DMS79 (cell line): ENCODE results near the gene TYK2.
A peak's percentile ranks its signal among the peaks of the same experiment; 100 is the strongest.
"Not testable (repeated sequence)": the region's sequence is repeated elsewhere in the genome, so short reads cannot be mapped to it uniquely, and the experiment has no call there.

Source experiments
- DNase-seq: peaks from one replicate; lab custom pipeline; 2025; lab: John Stamatoyannopoulos, UW

TYK2 gene

DNA sequence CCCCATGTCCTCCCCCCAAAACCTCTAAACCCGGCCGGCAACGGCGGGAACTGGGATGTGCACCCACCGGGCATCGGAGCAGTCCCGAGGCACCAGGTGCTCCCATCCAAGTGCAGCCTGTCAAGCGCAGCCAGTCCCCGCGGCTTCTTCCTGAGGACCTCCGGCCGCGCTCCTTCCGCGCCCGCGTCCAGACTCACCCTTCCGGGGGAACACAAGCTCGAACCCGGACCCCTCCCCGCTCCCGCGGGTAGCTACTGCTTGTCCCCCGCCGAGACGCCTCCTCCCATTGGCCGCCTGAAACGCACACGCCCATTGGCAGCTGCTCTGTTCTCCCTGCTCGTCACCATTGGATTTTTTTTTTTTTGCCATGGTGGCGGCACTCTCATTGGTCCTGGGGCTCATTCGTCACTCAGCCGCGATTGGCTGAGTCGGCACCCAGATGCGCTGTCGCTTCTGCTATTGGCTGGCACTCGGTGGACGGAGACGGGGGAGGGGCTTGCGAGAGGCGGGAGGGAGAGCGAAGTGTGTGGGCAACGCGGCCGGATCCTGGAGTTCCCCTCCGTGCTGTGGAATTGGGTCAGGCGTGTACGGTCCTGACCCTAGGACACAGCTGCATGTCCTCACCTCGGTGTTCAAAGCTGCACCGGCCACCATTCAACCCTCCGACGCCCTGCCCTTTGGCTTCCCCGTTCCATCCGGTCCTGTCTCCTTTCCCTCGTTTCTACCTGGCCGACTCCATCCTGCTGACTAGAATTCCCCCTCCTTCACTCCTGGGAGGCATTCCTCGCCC, at the start of gene TYK2:
TYK2 (minus strand) TSS at position 260 of the 790 bp plus-strand sequence. CDS start 2,166 bp downstream, outside the sequence.
- DNase-seq = peak; percentile 98

DNA sequence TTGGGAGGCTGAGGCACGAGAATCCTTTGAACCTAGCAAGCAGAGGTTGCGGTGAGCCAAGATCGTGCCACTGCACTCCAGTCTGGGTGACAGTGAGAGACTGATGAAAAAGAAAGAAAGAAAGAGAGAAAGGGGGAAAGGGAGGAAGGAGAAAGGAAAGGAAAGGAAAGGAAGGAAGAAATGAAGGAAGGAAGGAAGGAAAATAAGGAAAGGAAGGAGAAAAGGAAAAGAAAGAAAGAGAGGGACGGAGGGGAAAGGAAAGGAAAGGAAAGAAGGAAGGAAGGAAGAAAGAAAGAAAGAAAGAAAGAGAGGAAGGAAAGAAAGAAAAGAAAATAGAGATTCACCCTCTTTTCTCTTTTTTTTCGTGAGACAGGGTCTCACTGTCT, 48.6 kb upstream of the TYK2 start:
- DNase-seq = no peak

DNA sequence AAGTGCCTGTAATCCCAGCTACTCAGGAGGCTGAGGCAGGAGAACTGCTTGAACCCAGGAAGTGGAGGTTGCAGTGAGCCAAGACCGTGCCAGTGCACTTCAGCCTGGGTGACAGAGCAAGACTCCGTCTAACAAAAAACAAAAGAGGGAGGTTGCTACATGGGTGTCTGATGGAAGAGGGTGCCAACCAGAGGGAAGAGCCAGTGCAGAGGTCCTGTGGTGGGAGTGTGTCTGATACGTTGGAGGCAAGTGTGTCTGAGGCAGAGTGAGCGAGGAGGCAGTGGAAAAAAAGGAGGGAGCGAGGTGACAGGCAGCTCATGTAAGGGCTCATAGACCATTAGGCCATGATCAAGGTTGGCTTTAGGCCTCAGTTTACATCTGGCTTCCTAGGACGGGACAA, 46.8 kb upstream of the TYK2 start:
- no peak for DNase-seq

- peak; percentile 31 for DNase-seq
Observed at GRCh38 chr19:10424011-10424637, 43.8 kb upstream of the TYK2 start.

- DNase-seq = no peak
Observed at GRCh38 chr19:10422846-10423245, 42.5 kb upstream of the TYK2 start.

GRCh38 chr19:10422046-10422461, 41.7 kb upstream of the TYK2 start:
- no peak for DNase-seq

DNA sequence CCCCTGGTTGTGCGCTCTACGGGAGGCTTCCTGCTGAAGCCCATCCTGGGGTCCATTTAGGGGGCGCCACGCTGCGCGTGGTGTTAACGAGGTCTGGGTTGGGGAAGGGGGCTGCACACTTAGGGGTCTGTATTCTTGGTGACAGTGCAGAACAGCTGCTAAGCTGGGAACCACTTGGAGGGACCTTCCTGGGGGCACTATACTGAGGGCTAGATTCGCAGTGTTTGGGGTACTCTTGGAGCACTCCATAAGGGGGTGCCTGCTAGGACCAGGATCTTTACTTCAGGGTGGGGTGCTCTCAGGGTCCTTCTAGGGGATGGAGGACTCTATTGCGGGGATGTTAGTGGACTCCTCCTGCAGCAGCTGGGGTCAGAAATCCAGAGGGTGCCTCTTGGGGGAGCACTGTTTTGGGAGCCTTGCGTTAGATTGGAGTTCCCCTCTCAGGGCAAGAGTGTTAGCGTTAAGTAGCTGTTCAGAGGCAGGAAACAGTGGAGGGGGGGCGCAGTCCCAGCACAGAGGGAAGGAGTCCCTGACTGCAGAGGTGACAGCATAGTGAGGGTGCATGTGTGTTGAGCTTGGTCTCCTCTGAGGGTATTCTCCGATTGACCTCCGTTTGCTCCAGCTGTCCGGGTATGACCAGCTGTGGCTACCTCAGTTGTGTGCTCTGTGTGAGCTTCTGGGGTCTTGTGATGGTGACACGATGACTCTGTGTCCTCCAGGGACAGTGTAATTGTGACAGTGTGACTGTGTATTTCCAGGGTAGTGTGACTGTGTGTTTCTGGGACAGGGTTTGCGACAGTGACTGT, 41.1 kb upstream of the TYK2 start:
- no peak for DNase-seq

DNA sequence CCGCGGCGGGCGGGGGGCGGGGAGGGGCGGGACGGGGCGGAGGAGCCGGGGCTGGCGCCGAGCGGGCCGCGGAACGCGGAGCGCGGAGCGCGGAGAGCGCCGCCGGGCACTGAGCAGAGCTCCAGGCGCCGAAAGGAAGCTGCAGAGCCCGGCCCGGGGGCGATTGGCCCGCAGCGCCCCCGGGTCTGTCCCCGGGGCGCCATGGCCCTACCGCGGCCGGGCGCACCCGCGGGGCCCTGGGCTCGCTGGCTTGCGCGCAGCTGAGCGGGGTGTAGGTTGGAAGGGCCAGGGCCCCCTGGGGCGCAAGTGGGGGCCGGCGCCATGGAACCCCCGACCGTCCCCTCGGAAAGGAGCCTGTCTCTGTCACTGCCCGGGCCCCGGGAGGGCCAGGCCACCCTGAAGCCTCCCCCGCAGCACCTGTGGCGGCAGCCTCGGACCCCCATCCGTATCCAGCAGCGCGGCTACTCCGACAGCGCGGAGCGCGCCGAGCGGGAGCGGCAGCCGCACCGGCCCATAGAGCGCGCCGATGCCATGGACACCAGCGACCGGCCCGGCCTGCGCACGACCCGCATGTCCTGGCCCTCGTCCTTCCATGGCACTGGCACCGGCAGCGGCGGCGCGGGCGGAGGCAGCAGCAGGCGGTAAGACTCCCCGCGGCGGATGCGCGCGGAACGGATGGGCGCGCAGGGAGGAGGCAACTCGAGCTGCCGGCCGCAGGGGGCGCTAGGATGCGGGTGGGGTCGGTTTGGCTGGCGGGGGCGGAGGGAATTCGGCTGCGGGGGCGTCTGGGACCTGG, 40.3 kb upstream of the TYK2 start, which contains the start of gene PDE4A:
PDE4A (plus strand) TSS at position 95 of the 796 bp plus-strand sequence; CDS start at position 322, 227 bp downstream.
- DNase-seq = no peak

GRCh38 chr19:10419646-10420443, 39.5 kb upstream of the TYK2 start:
- no peak for DNase-seq

DNA sequence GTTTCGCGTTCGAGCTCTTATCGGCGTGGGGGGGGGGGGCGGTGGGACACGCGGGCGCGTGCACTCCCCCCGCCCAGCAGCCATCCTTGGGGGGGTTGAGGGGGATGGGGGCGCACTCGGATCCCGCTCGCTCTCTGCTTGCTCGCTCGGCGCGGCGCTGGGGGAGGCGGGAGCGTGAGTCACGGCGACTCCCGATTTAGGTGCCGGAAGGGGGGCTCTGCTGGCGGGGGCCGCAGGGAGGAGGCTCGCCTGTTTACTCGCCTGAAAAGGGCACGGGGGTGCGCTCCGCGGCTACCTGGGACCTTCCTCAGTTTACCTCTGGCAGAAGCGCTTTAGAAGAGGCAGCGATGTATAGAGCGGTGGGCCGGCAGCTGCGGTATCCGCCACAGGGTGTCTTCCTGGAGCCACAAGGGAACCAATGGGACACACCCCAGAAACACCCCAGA, 38.9 kb upstream of the TYK2 start:
- DNase-seq = no peak

GRCh38 chr19:10418485-10419199, 38.3 kb upstream of the TYK2 start:
- no peak for DNase-seq

- no peak for DNase-seq
Observed at GRCh38 chr19:10418235-10418484, 37.8 kb upstream of the TYK2 start.

DNA sequence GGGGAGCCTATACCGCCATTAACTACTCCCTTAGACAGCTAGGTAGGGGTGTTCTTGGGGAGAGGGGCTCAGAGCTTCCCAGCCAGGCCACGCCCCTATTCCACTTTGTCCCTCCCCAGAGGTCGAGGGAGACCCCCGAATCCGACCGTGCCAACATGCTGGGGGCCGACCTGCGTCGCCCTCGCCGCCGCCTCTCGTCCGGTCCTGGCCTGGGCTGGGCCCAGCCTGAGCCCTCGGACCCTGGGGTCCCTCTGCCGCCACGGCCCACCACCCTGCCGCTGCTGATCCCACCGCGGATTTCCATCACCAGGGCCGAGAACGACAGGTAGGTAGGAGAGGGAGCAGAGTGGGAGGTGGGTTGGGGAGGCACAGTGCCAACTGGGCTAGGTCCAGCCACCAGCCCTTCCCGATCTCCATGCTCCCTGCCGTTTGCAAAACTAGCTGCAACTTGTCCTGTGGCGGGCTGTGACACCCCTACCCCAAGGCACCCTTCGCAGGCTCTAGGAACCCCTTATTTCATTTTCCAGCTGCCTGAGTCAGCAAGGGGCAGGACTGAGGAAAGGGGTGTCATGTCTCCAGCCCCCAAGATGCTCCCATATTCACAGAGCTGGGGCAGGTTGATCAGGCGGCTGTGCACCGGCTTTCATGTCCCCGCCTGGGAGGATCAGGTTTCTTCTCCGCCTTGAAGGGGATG, 37.3 kb upstream of the TYK2 start:
- DNase-seq = no peak

GRCh38 chr19:10416380-10417257, 36.2 kb upstream of the TYK2 start:
- DNase-seq = no peak

DNA sequence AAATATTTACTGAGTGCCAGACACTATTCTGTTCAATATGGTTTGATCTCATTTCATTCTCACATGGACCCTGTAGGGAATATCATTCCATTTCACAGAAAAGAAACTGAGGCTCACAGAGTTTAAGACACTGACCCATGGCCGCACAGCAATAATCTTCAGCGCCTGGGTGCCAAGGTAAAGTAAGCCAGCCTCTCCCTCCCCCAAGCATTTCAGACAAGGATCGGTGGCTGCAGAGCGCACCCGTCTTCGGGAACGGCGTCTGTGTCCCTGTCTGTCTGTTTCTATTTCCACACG, 35.7 kb upstream of the TYK2 start:
- DNase-seq = no peak

DNA sequence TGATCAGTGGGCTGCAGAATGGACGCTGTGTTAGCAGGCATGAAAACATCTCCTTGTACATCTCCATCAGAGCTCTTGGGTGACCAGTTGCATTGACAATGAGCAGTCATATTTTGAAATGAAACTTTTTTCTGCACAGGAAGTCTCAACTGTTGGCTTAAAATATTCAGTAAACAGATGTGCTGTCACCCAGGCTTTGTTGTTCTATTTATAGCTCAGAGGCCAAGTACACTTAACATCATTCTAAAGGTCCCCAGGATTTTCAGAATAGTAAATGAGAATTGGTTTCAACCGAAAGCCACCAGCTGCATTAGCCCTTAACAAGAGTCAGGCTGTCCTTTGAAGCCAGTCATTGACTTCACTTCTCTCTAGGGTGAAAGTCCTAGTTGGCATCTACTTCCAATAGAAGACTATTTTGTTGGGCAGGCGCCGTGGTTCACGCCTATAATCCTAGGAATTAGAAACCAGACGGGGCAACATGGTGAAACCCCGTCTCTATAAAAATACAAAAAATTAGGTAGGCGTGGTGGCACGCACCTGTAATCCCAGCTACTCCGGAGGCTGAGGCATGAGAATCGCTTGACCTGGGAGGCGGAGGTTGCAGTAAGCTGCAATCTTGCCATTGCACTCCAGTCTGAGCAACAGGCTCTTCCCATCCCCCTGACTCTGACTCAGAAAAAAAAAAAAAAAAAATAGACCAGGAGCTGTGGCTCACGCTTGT, 32.0 kb upstream of the TYK2 start:
- DNase-seq = no peak

DNA sequence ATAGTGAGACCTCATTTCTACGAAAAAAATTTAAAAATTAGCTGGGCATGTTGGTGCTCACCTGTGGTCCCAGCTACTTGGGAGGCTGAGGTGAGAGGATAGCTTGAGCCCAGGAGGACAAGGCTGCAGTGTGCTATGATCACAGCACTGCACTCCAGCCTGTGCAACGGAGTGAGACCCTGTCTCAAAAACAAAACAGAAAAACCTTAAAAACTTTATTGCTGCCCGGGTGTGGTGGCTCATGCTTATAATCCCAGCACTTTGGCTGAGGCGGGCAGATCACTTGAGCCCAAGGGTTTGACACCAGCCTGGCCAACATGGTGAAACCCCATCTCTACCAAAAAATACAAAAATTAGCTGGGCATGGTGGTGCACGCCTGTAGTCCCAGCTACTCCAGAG, 30.9 kb upstream of the TYK2 start:
- not testable (repeated sequence) for DNase-seq

GRCh38 chr19:10408511-10409283, 28.3 kb upstream of the TYK2 start:
- no peak for DNase-seq
